Esophagus mucosa (tissue), 1 donor: ENCODE data around the gene CD274. TPM values are rescaled to one million over a fixed set of nuclear protein-coding genes. Genes with fewer than 3 reads are reported as not detected.
A peak's percentile ranks its signal among the peaks of the same experiment; 100 is the strongest.
"Not testable (repeated sequence)": the region's sequence is repeated elsewhere in the genome, so short reads cannot be mapped to it uniquely, and the experiment has no call there.

Source experiments
- ATAC-seq: fragments of 200-7000 bp; cut with Tn5 transposase; one replicate; pipeline ENCODE4 v1.9.1; 2020
- total RNA-seq: library from RNA; stranded (reverse); gene quantifications from one replicate; pipeline ENCODE4 v1.2.4, GENCODE V29; 2023
- donor health status: DM: yes; HTN: yes; CAD: no.

Gene CD274
- total RNA-seq = 1.5 TPM

- ATAC-seq = peak; percentile 93
These were observed at the start of gene CD274 for GRCh38 chr9:5450359-5451091. Gene CD274 (plus strand): TSS chr9:5450542. CDS start chr9:5456114, 5,572 bp downstream.

GRCh38 chr9:5402217-5402616 lies 48.1 kb upstream of the CD274 start:
- ATAC-seq = no peak

- ATAC-seq = no peak
These were observed 41.7 kb upstream of the CD274 start for GRCh38 chr9:5408596-5408995.

- no peak for ATAC-seq
These were observed 33.4 kb upstream of the CD274 start for GRCh38 chr9:5416953-5417352.

GRCh38 chr9:5418481-5418880 lies 31.9 kb upstream of the CD274 start:
- ATAC-seq = no peak

- no peak for ATAC-seq
These were observed 30.4 kb upstream of the CD274 start for GRCh38 chr9:5419987-5420386.

- ATAC-seq = no peak
These were observed 29.2 kb upstream of the CD274 start for GRCh38 chr9:5421163-5421562.

GRCh38 chr9:5422276-5422675 lies 28.1 kb upstream of the CD274 start:
- ATAC-seq = no peak

- no peak for ATAC-seq
These were observed 25.2 kb upstream of the CD274 start for GRCh38 chr9:5425006-5425628.

- no peak for ATAC-seq
These were observed 23.3 kb upstream of the CD274 start for GRCh38 chr9:5427005-5427404.

GRCh38 chr9:5428172-5428571 lies 22.2 kb upstream of the CD274 start:
- no peak for ATAC-seq

GRCh38 chr9:5428794-5429528 lies 21.4 kb upstream of the CD274 start:
- no peak for ATAC-seq

- no peak for ATAC-seq
These were observed 20.3 kb upstream of the CD274 start for GRCh38 chr9:5429873-5430564.

- no peak for ATAC-seq
These were observed 19.4 kb upstream of the CD274 start for GRCh38 chr9:5430912-5431311.

GRCh38 chr9:5432890-5433289 lies 17.5 kb upstream of the CD274 start:
- not testable (repeated sequence) for ATAC-seq

- not testable (repeated sequence) for ATAC-seq
These were observed 17.0 kb upstream of the CD274 start for GRCh38 chr9:5433328-5433727.

- not testable (repeated sequence) for ATAC-seq
These were observed 16.2 kb upstream of the CD274 start for GRCh38 chr9:5433841-5434810.

- no peak for ATAC-seq
These were observed 14.4 kb upstream of the CD274 start for GRCh38 chr9:5435912-5436311.

- no peak for ATAC-seq
These were observed 13.9 kb upstream of the CD274 start for GRCh38 chr9:5436441-5436840.

GRCh38 chr9:5437254-5438216 lies 12.8 kb upstream of the CD274 start, which contains the start of gene PLGRKT:
Gene PLGRKT (minus strand): TSS chr9:5437925. CDS start chr9:5431977, 5,948 bp downstream.
- ATAC-seq = peak; percentile 98
